MCF 10A (cell line): ENCODE measurements around the gene BORCS5. TPM values are rescaled to one million over a fixed set of nuclear protein-coding genes. Genes with fewer than 3 reads are reported as not detected.

Experiments
- BruUV-seq: library from RNA; stranded (reverse); fragments of 400-500 nt; replicated peaks from 2 replicates; lab custom pipeline; 2021; lab: Mats Ljungman, UMichigan
- CTCF ChIA-PET: fragments of 300-600 bp; sonication (Branson Sonifier 250); formaldehyde crosslinking; extraction: SDS; loops from one replicate; lab custom pipeline; 2021; ENCODE audit warnings: antibody characterized with exemption, inconsistent platforms; lab: Yijun Ruan, JAX
- POLR2A ChIA-PET: fragments of 300-600, 350-650 bp; sonication (Branson Sonifier 250); formaldehyde crosslinking; extraction: SDS; loops from one replicate; lab custom pipeline; 2020; ENCODE audit warnings: antibody characterized with exemption, inconsistent platforms; lab: Yijun Ruan, JAX
- DNase-seq: peaks from one replicate; pipeline ENCODE4 v3.0.0-alpha.2; 2018; ENCODE audit not compliant: unreplicated experiment
- H3K27ac Mint-ChIP-seq: one replicate; pipeline ENCODE4 v1.8.0; 2022; ENCODE audit warnings: mild to moderate bottlenecking, low read depth, mixed read lengths; ENCODE audit not compliant: unreplicated experiment
- H3K27me3 Mint-ChIP-seq: one replicate; pipeline ENCODE4 v1.8.0; 2022; ENCODE audit warnings: mixed read lengths; ENCODE audit not compliant: insufficient read depth, unreplicated experiment
- H3K36me3 Mint-ChIP-seq: one replicate; pipeline ENCODE4 v1.8.0; 2022; ENCODE audit warnings: mild to moderate bottlenecking, moderate library complexity, mixed read lengths; ENCODE audit not compliant: insufficient read depth, unreplicated experiment
- H3K4me1 Mint-ChIP-seq: one replicate; pipeline ENCODE4 v1.8.0; 2022; ENCODE audit warnings: mixed read lengths; ENCODE audit not compliant: insufficient read depth, unreplicated experiment
- H3K4me3 Mint-ChIP-seq: one replicate; pipeline ENCODE4 v1.8.0; 2022; ENCODE audit warnings: mild to moderate bottlenecking, moderate library complexity, mixed read lengths; ENCODE audit not compliant: unreplicated experiment
- H3K9me3 Mint-ChIP-seq: one replicate; pipeline ENCODE4 v1.8.0; 2022; ENCODE audit warnings: mixed read lengths; ENCODE audit not compliant: unreplicated experiment
- CTCF ChIP-seq: fragments of 200-600 bp; IDR thresholded peaks from one replicate; pipeline ENCODE4 v1.8.0; 2022; ENCODE audit warnings: antibody characterized with exemption, mild to moderate bottlenecking; ENCODE audit not compliant: unreplicated experiment
- intact Hi-C: fragments of 100-400 bp; cut with micrococcal nuclease; formaldehyde crosslinking; loops from 2 replicates; pipeline ENCODE4 v1.14.1; 2022
- total RNA-seq: library from RNA; stranded (reverse); gene quantifications from 2 replicates; pipeline ENCODE4 v1.2.3, GENCODE V29; 2022

BORCS5 gene
- total RNA-seq, 1 experiment from 2014 or later = 11.0 TPM

DNA sequence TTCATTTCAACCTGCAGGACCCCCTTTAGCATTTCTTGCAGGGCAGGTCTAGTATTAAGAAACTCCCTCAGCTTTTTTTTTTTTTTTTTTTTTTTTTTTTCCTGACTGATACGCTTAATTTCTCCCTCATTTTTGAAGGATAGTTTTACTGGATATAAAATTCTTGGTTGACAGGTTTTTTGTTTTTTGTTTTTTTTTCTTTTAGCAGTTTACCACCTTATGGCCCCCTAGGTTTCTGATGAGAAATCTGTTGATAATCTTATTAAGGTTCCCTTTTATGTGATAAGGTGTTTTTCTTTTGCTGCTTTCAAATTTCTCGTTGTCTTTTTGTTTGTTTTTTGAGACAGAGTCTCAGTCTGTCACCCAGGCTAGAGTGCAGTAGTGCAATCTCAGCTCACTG is 66.5 kb downstream of the BORCS5 start:
- POLR2A ChIA-PET = interaction anchor here (0.7 to 1.4 kb wide), 3 partner anchors 23 to 1960 kb away, joined by 3 to 4 read pairs (median 3); no protein-coding TSS in a partner anchor

GRCh38 chr12:12425001-12425400 is 68.1 kb downstream of the BORCS5 start:
- ChIA-PET CTCF (no interaction called here), POLR2A (no interaction called here)
- Mint-ChIP-seq H3K27me3 (no peaks in the 10 kb centered on the region), H3K36me3 (no peaks in the 10 kb centered on the region), H3K4me3 (no peak overlapping the region), H3K9me3 (peaks cover 10% of the 10 kb centered on the region), H3K27ac (no peak overlapping the region), H3K4me1 (peaks cover 15% of the 10 kb centered on the region)
- intact Hi-C loops = no loop called here
- TF ChIP-seq CTCF = no peak
- no TSS peak for BruUV-seq
- no peak for DNase-seq

More for the DNA sequence above, 66.5 kb downstream of the BORCS5 start:
- CTCF ChIA-PET = interaction anchor here (0.6 kb wide), 1 partner anchor 74 kb away, joined by 3 read pairs; no protein-coding TSS in a partner anchor
- intact Hi-C loops = no loop called here
- Mint-ChIP-seq H3K4me3 (no peak overlapping the region), H3K36me3 (no peaks in the 10 kb centered on the region), H3K27ac (no peak overlapping the region), H3K4me1 (no peaks in the 10 kb centered on the region), H3K27me3 (no peaks in the 10 kb centered on the region), H3K9me3 (peaks cover 10% of the 10 kb centered on the region)
- BruUV-seq = no TSS peak
- no peak for TF ChIP-seq CTCF
- DNase-seq = no peak

GRCh38 chr12:12425616-12426015 is 68.7 kb downstream of the BORCS5 start:
- TF ChIP-seq CTCF = no peak
- DNase-seq = no peak
- Mint-ChIP-seq H3K4me3 (no peak overlapping the region), H3K9me3 (peaks cover 10% of the 10 kb centered on the region), H3K27ac (no peak overlapping the region), H3K4me1 (peaks cover 17% of the 10 kb centered on the region), H3K36me3 (no peaks in the 10 kb centered on the region), H3K27me3 (no peaks in the 10 kb centered on the region)
- BruUV-seq = no TSS peak
- CTCF ChIA-PET = no interaction called here
- POLR2A ChIA-PET = no interaction called here
- intact Hi-C loops = no loop called here

DNA sequence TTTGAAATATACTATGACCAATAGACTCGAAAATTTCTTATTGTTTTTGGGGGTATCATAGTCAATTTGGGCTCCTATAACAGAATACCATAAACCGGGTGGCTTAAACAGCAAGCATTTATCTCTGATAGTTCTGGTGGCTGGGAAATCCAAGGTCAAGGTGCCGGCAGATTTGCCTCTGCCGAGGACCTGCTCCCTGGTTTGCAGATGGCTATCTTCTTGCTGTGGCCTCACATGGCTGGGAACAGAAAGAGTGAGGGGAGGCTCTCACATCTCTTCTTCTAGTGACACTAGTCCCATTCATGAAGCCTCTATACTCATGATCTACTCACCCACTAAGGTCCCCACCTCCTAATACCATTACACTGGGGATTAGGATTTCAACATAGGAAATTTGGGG is 70.7 kb downstream of the BORCS5 start:
- CTCF ChIA-PET = interaction anchor here (1.1 kb wide), 1 partner anchor 135 kb away, joined by 4 read pairs; the partner anchor contains the start of gene DUSP16
- BruUV-seq = no TSS peak
- POLR2A ChIA-PET = interaction anchor here (1.3 to 4.5 kb wide), 2 partner anchors 28 to 132 kb away, joined by 4 to 26 read pairs; no protein-coding TSS in a partner anchor
- no peaks in the 10 kb centered on the region for H3K27me3 Mint-ChIP-seq
- H3K4me1 Mint-ChIP-seq = peaks cover 28% of the 10 kb centered on the region
- no peak overlapping the region for H3K4me3 Mint-ChIP-seq
- intact Hi-C loops = no loop called here
- peaks cover 6% of the 10 kb centered on the region for H3K36me3 Mint-ChIP-seq
- TF ChIP-seq CTCF = no peak
- DNase-seq = no peak
- no peak overlapping the region for H3K27ac Mint-ChIP-seq
- H3K9me3 Mint-ChIP-seq = peaks cover 10% of the 10 kb centered on the region
